ENCODE data around the gene THEM5.

THEM5 gene

GRCh38 chr1:151839457-151840403 lies 13.8 kb downstream of the THEM5 start, which contains the start of gene C2CD4D:
C2CD4D (minus strand) TSS chr1:151839820; CDS start chr1:151838989, 831 bp downstream.
- peak; percentile 45 for DNase-seq (ENCODE audit: low read depth)

- DNase-seq (ENCODE audit: low read depth) = no peak
Observed at GRCh38 chr1:151839082-151839412, 14.5 kb downstream of the THEM5 start.

DNA sequence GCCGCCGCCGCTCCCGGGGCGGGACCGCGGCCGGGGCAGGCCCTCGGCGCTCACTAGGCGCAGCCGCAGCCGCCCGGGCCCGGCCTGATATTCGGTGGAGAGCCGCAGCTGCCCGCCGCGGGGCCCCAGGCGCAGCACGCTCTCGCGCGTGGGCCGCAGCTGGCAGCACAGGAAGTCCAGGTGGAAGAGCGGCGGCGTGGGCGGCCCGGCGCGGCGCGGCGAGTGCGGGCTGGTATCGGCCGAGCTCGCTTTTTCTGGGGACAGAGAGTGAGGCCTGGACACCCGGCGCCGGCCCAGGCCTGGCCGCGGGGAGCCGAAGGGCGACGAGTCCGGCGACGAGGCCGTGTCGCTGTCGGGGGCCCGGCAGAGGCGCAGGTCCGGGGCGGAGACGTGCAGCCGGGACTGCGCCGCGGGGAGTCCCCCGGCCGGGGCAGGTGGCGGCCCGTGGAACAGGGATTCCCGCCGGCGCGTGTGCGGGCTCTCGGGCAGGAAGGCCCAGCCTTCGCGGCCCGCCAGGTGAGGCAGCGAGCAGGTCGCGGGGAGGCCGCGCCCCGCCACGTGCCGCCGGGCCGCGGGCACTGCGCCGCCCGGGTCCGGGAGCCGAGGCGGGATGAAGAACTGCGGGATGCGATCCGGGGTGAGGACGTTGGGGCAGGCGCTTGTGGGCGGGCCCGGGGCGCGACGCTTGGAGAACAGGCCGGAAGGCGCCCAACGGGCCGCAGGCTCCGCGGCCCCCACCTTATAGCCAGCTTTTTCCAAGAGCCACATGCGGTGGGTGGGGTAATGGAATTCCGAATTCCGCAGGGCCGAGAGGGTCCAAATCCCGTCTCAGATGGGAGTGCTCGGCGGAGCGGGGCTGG lies 15.1 kb downstream of the THEM5 start:
- no peak for DNase-seq (ENCODE audit: low read depth)

DNA sequence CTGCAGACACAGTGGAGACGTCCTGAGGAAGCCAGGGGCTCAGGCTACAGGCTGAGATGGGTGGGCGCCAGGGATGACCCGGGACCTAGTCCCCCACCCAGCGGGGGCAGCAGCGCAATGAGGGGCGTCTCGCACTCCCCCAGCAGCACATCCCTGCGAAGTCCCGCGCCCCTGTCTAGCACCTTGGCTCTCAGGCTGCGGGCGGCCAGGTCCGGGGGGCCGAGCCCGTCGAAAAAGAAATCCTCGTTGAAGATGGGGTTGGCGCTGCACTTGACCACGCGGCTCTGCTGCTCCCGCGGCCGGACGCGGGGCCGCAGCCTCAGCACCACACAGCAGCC lies 15.7 kb downstream of the THEM5 start:
- DNase-seq (ENCODE audit: low read depth) = no peak

GRCh38 chr1:151837197-151837596 lies 16.3 kb downstream of the THEM5 start:
- DNase-seq (ENCODE audit: low read depth) = no peak

DNA sequence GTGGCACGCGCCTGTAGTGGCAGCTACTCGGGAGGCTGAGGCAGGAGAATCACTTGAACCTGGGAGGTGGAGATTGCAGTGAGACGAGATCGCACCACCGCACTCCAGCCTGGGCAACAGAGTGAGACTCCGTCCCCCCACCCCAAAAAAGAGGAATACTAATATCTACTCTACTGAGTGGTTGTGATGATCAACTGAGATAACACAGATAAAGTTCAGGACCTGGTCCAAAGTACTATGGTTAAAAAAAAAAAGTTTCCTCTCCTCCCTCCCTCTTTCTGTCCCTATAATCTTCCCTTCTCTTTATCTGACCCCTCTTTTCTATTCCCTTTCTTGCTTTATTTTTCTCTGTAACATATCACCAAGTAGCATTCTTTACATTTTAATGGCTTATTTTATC lies 17.9 kb downstream of the THEM5 start:
- no peak for DNase-seq (ENCODE audit: low read depth)

DNA sequence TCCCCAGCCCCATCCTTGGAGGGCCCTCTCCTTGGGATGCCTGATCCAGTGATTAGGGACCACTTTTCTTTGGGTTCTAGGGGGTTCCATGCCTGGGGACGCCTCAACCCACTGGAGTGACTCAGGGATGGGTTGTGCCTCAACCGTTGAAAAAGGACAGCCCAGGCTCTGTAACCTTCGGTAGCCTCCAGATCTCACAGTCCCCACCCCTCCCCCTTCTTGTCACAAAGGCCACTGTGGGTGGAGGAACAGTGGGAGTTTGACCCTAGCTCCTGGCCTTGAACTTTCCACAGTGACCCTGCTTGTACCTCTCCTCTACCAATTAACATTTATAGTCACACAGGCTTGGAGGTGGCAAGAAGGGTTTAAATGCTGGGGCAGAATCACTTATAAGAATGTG lies 19.3 kb downstream of the THEM5 start:
- no peak for DNase-seq (ENCODE audit: low read depth)

GRCh38 chr1:151833172-151833900 lies 20.2 kb downstream of the THEM5 start:
- no peak for DNase-seq (ENCODE audit: low read depth)

DNA sequence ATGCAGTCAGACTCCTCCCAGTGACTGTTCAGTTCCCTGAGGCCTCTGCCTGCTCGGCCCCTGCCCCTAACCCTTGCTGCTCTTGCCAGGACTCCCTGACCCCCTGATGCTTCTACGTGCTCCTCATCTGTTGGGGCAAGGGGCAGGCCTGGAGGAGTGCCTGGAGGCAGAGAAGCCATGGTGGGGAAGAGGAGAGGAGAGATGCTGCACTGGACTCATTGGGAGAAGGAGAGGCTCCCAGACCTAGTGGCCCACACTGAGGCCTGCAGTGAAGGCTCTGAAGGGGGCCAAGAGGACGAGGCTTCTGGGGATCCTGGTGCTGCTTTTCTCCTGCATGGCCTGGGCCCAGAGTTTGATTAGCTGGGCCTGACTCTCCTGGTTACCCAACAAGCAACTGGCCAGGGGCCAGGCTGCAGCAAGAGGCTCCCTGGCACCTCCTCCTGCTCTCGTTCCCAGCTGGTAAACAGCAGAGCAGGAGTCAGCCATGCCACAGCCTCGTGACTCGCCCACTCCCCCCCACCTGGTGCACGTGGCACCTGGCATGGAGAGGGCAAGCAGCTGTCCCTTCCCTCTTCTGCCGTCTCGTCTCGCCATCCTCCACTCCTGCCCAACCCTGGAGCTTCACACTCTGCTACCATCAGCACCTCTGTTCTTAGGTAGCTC lies 21.1 kb downstream of the THEM5 start:
- no peak for DNase-seq (ENCODE audit: low read depth)

- DNase-seq (ENCODE audit: low read depth) = no peak
Observed at GRCh38 chr1:151831605-151832004, 21.9 kb downstream of the THEM5 start, which contains the start of gene RORC. RORC (minus strand) TSS chr1:151831802; CDS start chr1:151831764, 38 bp downstream.

DNA sequence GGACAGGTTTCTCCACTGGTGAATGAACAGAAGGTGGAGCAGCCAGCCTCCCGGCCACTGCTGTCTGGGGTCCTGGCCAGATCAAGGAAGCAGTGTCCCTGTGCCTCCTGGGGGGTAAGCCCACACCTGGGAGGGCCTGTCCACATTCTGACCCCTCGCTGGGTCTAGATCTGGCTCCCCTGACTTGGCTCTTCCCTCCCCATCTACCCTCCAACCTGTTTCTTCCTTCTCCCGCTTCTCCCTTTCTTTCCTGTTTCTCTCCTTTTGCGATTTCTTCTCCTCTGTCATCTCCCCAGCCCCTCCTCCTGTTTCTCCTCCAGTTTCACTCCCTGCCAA lies 22.3 kb downstream of the THEM5 start:
- DNase-seq (ENCODE audit: low read depth) = no peak

- DNase-seq (ENCODE audit: low read depth) = no peak
Observed at GRCh38 chr1:151830055-151830454, 23.5 kb downstream of the THEM5 start.

DNA sequence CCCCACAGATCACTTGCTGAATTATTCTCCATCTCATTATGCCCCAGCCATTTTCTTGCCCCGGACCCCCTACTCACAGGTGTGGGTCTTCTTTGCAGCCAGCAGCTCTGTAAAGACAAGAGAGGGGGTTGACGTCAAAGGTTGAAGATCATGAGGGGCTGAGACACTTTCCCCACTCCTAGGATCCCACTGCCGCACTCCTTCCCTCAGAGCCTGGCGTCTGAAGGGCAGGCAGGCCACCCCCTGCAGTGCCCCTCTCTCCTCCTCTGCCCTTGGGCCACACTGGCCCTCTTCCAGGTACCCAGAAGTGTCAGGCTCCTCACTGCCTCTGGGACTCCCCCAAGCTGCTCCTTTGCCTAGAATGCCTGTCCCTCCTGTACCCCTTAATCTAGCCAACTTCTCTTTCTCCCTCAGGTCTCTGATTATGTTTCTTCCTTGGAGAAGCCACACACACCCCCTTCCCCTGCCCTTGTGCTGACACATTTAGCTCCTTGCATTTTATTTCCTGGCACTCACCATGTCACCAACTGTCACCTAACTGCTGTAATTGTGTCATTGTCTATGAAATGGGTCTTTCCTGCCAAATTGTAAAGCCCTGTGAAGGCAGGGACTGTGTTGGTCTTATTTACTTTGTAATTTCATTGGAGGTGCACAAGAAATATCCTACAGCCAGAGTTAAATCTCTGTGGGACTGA lies 24.0 kb downstream of the THEM5 start:
- no peak for DNase-seq (ENCODE audit: low read depth)

DNA sequence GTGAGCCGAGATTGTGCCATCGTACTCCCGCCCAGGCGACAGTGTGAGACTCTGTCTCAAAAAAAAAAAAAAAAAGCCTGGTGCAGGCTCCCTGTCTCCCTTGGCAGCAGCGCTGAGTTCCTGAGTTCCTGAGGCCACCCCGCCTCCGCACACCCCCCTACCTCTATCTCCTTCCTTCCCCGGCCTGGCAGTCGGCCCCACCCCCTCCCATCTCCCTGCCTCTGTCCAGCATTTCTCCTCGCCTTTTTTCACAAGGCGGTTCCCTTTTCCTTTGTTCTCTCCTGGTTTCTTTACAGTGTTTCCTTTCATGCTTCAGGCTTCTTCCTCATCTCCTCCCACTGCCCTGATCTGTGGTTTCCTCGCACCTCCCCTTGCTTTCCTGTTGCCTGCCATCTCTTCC lies 24.6 kb downstream of the THEM5 start:
- DNase-seq (ENCODE audit: low read depth) = no peak

DNA sequence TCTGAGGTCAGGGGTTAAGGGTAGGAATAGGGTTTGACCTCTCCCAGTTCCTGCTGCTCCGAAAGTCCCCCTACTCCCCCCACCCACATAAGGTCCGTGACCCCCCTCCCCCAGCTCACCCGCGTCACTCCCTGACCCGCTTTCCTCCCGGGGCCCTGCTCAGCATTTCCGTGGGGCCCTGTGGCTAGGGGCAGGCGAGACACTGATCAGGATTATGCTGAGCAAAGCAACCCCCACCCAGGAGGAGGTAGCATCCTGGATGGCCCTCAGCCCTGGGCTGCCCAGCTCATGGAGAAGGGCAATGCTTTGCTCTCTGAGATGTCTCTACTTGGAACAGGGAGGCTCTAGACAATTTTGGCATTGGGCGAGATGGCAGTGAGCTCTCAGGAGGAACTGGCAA lies 25.7 kb downstream of the THEM5 start:
- DNase-seq (ENCODE audit: low read depth) = no peak

- DNase-seq (ENCODE audit: low read depth) = no peak
Observed at GRCh38 chr1:151825751-151826660, 27.5 kb downstream of the THEM5 start.

DNA sequence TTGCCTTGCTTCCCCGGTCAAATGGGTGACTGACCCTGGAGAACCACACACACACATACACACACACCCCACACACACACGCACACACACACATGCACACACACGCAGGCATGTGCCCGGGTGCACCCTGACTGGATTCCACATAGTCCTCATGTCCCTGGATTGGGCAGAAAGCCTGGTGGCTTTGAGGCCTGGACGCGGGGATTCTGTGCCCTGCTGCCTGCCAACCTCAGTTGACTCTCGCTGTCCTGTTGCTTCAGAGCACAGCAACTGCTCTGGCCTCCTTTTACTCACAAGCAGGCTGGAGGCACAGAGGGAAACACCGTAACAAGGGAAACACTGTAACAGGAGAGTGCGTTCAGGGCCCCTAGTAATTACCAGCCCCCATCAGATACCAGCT lies 28.3 kb downstream of the THEM5 start:
- DNase-seq (ENCODE audit: low read depth) = no peak

DNA sequence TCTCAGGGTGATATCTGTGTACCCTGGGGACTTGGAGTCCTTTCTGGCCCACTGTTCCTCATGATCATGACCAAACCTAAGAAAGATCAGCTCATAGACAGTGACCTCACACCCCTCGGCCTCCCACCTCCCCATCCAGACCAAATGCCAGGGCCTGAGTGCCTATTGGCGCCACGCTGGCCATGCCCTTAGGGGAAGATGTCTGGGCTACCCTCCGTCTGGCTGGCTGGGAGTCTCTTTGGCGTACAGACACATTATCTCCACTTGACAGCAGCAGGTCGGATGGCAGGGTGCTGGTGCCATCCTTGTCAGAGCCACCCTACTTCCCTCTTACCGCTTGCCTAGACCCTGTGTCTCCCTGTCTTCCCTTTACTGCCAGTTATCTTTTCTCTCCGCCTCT lies 30.3 kb downstream of the THEM5 start:
- DNase-seq (ENCODE audit: low read depth) = no peak

DNA sequence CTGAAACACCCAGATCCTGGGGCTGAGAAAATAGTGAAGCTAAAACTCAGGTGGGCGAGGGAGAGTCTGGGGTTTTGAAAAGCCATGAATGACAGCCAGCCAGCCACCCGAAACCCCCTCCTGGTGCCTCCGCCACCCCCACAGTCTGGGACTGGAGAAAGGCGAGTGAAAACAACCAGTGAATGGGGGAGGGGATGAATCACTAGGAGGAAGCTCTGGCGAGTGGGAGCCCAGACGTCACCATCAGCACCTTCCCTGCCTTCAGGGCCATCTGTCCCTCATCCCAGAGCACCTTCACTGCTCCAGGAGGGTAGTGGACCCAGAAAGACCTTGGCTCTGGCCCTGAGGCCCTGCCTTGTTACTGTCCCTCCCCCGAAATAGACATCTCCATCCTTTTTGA lies 31.1 kb downstream of the THEM5 start:
- no peak for DNase-seq (ENCODE audit: low read depth)

DNA sequence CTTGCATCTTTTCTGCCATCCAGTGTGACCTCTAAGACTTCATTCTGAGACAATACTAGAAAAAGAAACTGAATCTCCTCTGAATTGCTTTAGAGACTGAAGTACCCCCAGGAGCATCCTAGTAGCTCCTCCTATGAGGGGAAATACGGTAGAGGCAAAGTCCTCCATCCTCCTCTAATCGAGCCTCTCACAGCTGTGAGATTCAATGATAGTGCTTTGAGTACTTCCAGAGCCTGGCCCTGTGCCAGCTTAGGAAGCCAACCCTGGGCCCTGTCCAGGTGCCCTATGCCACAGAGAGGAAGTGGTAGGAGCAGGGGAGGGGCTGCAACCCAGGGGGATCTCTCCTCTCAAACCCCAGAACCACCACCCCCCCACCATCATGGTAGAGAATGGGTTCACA lies 32.6 kb downstream of the THEM5 start:
- no peak for DNase-seq (ENCODE audit: low read depth)
